Activated CD4-positive, alpha-beta memory T cell treated with anti-CD3 and anti-CD28 coated beads for 36 hours (primary cell): Measurements from ENCODE around the gene SLC35B1. TPM values are rescaled to one million over a fixed set of nuclear protein-coding genes. Genes with fewer than 3 reads are reported as not detected.

Experiments
- CTCF ChIA-PET: fragments of 350-600 bp; sonication (Branson Sonifier 250); formaldehyde crosslinking; loops from one replicate; lab custom pipeline; 2021; ENCODE audit warnings: antibody characterized with exemption, inconsistent platforms; lab: Charles Lee
- POLR2A ChIA-PET: fragments of 350-600 bp; sonication (Branson Sonifier 250); formaldehyde crosslinking; loops from one replicate; lab custom pipeline; 2021; ENCODE audit warnings: antibody characterized with exemption; lab: Charles Lee
- DNase-seq: peaks from one replicate; pipeline ENCODE4 v3.0.0-alpha.2; 2020
- H3K27ac Mint-ChIP-seq: one replicate; pipeline ENCODE4 v1.8.0; 2021; ENCODE audit warnings: mixed read lengths
- H3K27me3 Mint-ChIP-seq: one replicate; pipeline ENCODE4 v1.8.0; 2021; ENCODE audit warnings: mixed read lengths
- H3K36me3 Mint-ChIP-seq: one replicate; pipeline ENCODE4 v1.8.0; 2021; ENCODE audit warnings: mixed read lengths
- H3K4me1 Mint-ChIP-seq: one replicate; pipeline ENCODE4 v1.8.0; 2021; ENCODE audit warnings: low read depth, mixed read lengths
- H3K4me3 Mint-ChIP-seq: one replicate; pipeline ENCODE4 v1.8.0; 2021; ENCODE audit warnings: mild to moderate bottlenecking, mixed read lengths
- H3K9me3 Mint-ChIP-seq: one replicate; pipeline ENCODE4 v1.8.0; 2021; ENCODE audit warnings: mixed read lengths
- intact Hi-C: fragments of 100-400 bp; cut with micrococcal nuclease; formaldehyde crosslinking; loops from one replicate; pipeline ENCODE4 v1.15.1; 2023
- total RNA-seq, 2 experiments: library from RNA; stranded (reverse); gene quantifications; one replicate each; pipeline ENCODE4 v1.2.3, GENCODE V29; 2021

SLC35B1 gene
- total RNA-seq, 2 experiments from 2014 or later: 48.3 to 54.1 TPM

DNA sequence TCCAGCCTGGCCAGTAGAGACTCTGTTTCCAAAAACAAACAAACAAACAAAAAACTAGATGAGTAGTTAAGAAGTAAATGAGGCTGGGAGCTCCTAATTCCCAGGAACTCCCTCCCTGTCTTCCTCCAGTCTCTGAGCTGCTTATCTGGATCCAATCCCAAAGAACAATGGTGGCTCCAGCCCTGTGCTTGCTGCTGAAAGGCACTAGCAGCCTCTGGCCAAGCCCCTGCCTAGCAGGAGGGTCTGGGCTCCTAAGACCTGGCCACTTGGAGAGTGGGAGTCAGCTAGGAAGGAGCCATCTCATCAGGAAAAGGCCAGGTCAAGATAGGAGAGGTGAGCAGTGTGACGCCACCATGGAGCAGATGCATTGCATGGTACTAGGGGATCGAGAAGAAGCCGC lies 14.3 kb upstream of the SLC35B1 start:
- Mint-ChIP-seq H3K27me3 (no peaks in the 10 kb centered on the region), H3K4me3 (no peak overlapping the region), H3K27ac (peak overlapping the region; percentile 39), H3K36me3 (peaks cover 37% of the 10 kb centered on the region), H3K4me1 (peaks cover 27% of the 10 kb centered on the region), H3K9me3 (no peaks in the 10 kb centered on the region)
- ChIA-PET POLR2A (no interaction called here), CTCF (interaction anchor here (0.5 to 1.7 kb wide), 2 partner anchors 14 to 39 kb away, joined by 3 to 5 read pairs; partner anchors contain the start of gene SLC35B1)
- DNase-seq: no peak
- intact Hi-C loops: no loop called here

- Mint-ChIP-seq H3K27me3 (no peaks in the 10 kb centered on the region), H3K4me1 (peaks cover 43% of the 10 kb centered on the region), H3K9me3 (no peaks in the 10 kb centered on the region), H3K27ac (peak overlapping the region; percentile 97), H3K36me3 (peaks cover 53% of the 10 kb centered on the region), H3K4me3 (peak overlapping the region; percentile 41)
- ChIA-PET CTCF (interaction anchor here (0.7 to 4.7 kb wide), 5 partner anchors 10 to 99 kb away, joined by 3 to 40 read pairs (median 21); partner anchors contain the start of gene SLC35B1), POLR2A (interaction anchor here (0.6 to 4.7 kb wide), 10 partner anchors 10 to 392 kb away, joined by 3 to 50 read pairs (median 4); partner anchors contain the start of genes FAM117A and SLC35B1)
- intact Hi-C loops: loop anchor here (1.0 kb wide), 2 partner anchors 9 to 22 kb away; no protein-coding TSS in a partner anchor
- DNase-seq: peak; percentile 77
Observed at GRCh38 chr17:49717371-49717861, 9.7 kb upstream of the SLC35B1 start.

- peaks cover 43% of the 10 kb centered on the region for H3K4me1 Mint-ChIP-seq
Observed at GRCh38 chr17:49716668-49717364, 9.1 kb upstream of the SLC35B1 start.

GRCh38 chr17:49715717-49716279 lies 8.0 kb upstream of the SLC35B1 start:
- ChIA-PET POLR2A (interaction anchor here (1.0 to 4.7 kb wide), 10 partner anchors 8 to 73 kb away, joined by 3 to 50 read pairs (median 8); partner anchors contain the start of genes FAM117A, KAT7 and SLC35B1), CTCF (interaction anchor here (0.7 to 4.7 kb wide), 25 partner anchors 8 to 281 kb away, joined by 3 to 40 read pairs (median 4); partner anchors contain the start of genes FAM117A, SLC35B1 and TAC4)
- H3K27ac Mint-ChIP-seq: peak overlapping the region; percentile 97
- peaks cover 43% of the 10 kb centered on the region for H3K4me1 Mint-ChIP-seq
- DNase-seq: peak; percentile 74
- H3K4me3 Mint-ChIP-seq: peak overlapping the region; percentile 27
- peaks cover 55% of the 10 kb centered on the region for H3K36me3 Mint-ChIP-seq
- H3K9me3 Mint-ChIP-seq: no peaks in the 10 kb centered on the region
- no peaks in the 10 kb centered on the region for H3K27me3 Mint-ChIP-seq
- intact Hi-C loops: loop anchor here (1.0 kb wide), 4 partner anchors 19 to 73 kb away; partner anchors contain the start of genes FAM117A and KAT7

More at GRCh38 chr17:49716668-49717364, 9.1 kb upstream of the SLC35B1 start:
- H3K27ac Mint-ChIP-seq: peak overlapping the region; percentile 97
- peaks cover 56% of the 10 kb centered on the region for H3K36me3 Mint-ChIP-seq
- no peaks in the 10 kb centered on the region for H3K9me3 Mint-ChIP-seq
- intact Hi-C loops: loop anchor here (1.0 kb wide), 2 partner anchors 9 to 22 kb away; no protein-coding TSS in a partner anchor
- CTCF ChIA-PET: interaction anchor here (0.7 to 4.7 kb wide), 9 partner anchors 9 to 280 kb away, joined by 3 to 40 read pairs (median 6); partner anchors contain the start of genes FAM117A and SLC35B1
- no peak for DNase-seq
- H3K4me3 Mint-ChIP-seq: no peak overlapping the region
- POLR2A ChIA-PET: interaction anchor here (1.1 to 4.7 kb wide), 11 partner anchors 9 to 375 kb away, joined by 3 to 50 read pairs (median 4); partner anchors contain the start of genes FAM117A and SLC35B1
- no peaks in the 10 kb centered on the region for H3K27me3 Mint-ChIP-seq

DNA sequence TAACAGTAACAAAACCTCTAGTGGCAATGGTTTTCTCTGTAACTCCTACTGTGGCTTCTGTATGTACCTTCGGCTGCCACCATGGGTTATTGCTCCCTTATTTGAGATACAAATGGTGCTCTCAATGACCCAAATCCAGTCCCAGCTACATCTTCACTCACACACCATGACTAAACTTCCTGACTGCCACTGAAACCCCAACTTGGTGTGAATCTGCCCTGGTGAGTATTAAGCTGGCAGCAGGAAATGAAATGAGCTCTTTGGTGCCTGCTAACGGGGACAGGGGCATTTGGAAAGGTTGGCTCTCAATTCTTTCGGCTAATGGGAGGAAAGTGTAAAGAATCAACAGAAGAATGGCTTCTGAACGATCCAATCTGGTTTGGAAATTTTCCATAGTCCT lies 7.5 kb upstream of the SLC35B1 start:
- Mint-ChIP-seq H3K4me1 (peaks cover 43% of the 10 kb centered on the region), H3K27me3 (no peaks in the 10 kb centered on the region), H3K4me3 (peak overlapping the region; percentile 27), H3K36me3 (peaks cover 54% of the 10 kb centered on the region), H3K27ac (peak overlapping the region; percentile 97), H3K9me3 (no peaks in the 10 kb centered on the region)
- CTCF ChIA-PET: interaction anchor here (0.7 to 4.7 kb wide), 26 partner anchors 8 to 282 kb away, joined by 3 to 40 read pairs (median 4); partner anchors contain the start of genes FAM117A, SLC35B1 and TAC4
- intact Hi-C loops: loop anchor here (1.0 kb wide), 4 partner anchors 19 to 73 kb away; partner anchors contain the start of genes FAM117A and KAT7
- peak; percentile 70 for DNase-seq
- POLR2A ChIA-PET: interaction anchor here (0.9 to 4.7 kb wide), 11 partner anchors 9 to 80 kb away, joined by 3 to 50 read pairs (median 7); partner anchors contain the start of genes FAM117A and KAT7

- POLR2A ChIA-PET: interaction anchor here (0.6 to 2.5 kb wide), 12 partner anchors 12 to 79 kb away, joined by 3 to 20 read pairs (median 4); partner anchors contain the start of genes FAM117A and KAT7
- DNase-seq: peak; percentile 58
- Mint-ChIP-seq H3K4me3 (peak overlapping the region; percentile 91), H3K4me1 (peaks cover 44% of the 10 kb centered on the region), H3K9me3 (no peaks in the 10 kb centered on the region), H3K27me3 (no peaks in the 10 kb centered on the region), H3K36me3 (peaks cover 25% of the 10 kb centered on the region), H3K27ac (peak overlapping the region; percentile 98)
- CTCF ChIA-PET: interaction anchor here (0.6 to 24.6 kb wide), 38 partner anchors 8 to 301 kb away, joined by 3 to 564 read pairs (median 4); partner anchors contain the start of genes FAM117A, KAT7, NXPH3 and SPOP
- intact Hi-C loops: loop anchor here (1.0 to 10.0 kb wide), 10 partner anchors 9 to 286 kb away; partner anchors contain the start of genes DLX3, FAM117A, KAT7 and SPOP
Observed at GRCh38 chr17:49708515-49709183, 885 bp upstream of the SLC35B1 start.

- no peaks in the 10 kb centered on the region for H3K9me3 Mint-ChIP-seq
- peaks cover 42% of the 10 kb centered on the region for H3K4me1 Mint-ChIP-seq
- H3K27me3 Mint-ChIP-seq: no peaks in the 10 kb centered on the region
- DNase-seq: peak; percentile 39
- peak overlapping the region; percentile 91 for H3K4me3 Mint-ChIP-seq
- intact Hi-C loops: loop anchor here (10.0 kb wide), 1 partner anchor 288 kb away; the partner anchor contains the start of gene DLX3
- ChIA-PET CTCF (interaction anchor here (1.0 to 24.6 kb wide), 25 partner anchors 10 to 300 kb away, joined by 3 to 564 read pairs (median 6); partner anchors contain the start of genes FAM117A, KAT7, NXPH3 and SPOP), POLR2A (interaction anchor here (0.9 to 2.5 kb wide), 13 partner anchors 8 to 144 kb away, joined by 3 to 20 read pairs (median 4); partner anchors contain the start of genes FAM117A and KAT7)
- peaks cover 27% of the 10 kb centered on the region for H3K36me3 Mint-ChIP-seq
- H3K27ac Mint-ChIP-seq: peak overlapping the region; percentile 98
Observed at GRCh38 chr17:49707246-49707607, 537 bp downstream of the SLC35B1 start.

DNA sequence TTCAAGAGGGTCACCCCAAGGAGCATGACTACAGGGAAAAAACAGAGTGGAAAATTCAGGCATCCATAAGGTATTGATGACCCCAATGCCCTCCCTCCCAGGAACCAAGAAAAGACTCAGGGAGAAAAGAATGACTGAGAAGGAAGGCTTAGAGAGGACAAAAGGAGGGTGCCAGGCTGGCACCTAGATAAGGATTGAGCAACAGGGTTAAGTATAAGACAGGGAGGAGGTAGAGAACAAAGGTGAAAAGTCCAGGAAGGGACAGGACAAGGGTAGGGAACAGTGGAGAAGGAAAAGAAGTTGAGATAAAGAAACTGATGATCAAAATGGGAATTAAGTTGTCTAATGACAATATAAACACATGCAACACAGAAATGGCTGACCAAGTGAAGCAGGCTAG lies 2.5 kb downstream of the SLC35B1 start:
- Mint-ChIP-seq H3K4me3 (no peak overlapping the region), H3K4me1 (peaks cover 42% of the 10 kb centered on the region), H3K36me3 (peaks cover 30% of the 10 kb centered on the region), H3K9me3 (no peaks in the 10 kb centered on the region), H3K27ac (no peak overlapping the region), H3K27me3 (no peaks in the 10 kb centered on the region)
- POLR2A ChIA-PET: no interaction called here
- CTCF ChIA-PET: interaction anchor here (1.4 to 24.6 kb wide), 4 partner anchors 8 to 146 kb away, joined by 4 to 564 read pairs (median 38); partner anchors contain the start of gene NXPH3
- intact Hi-C loops: loop anchor here (10.0 kb wide), 1 partner anchor 290 kb away; the partner anchor contains the start of gene DLX3
- DNase-seq: no peak

GRCh38 chr17:49703557-49704277 lies 4.0 kb downstream of the SLC35B1 start:
- intact Hi-C loops: loop anchor here (10.0 kb wide), 1 partner anchor 291 kb away; the partner anchor contains the start of gene DLX3
- Mint-ChIP-seq H3K36me3 (peaks cover 37% of the 10 kb centered on the region), H3K4me1 (peaks cover 29% of the 10 kb centered on the region), H3K27ac (peak overlapping the region; percentile 49), H3K9me3 (no peaks in the 10 kb centered on the region), H3K4me3 (no peak overlapping the region), H3K27me3 (no peaks in the 10 kb centered on the region)
- ChIA-PET POLR2A (no interaction called here), CTCF (interaction anchor here (0.5 to 24.6 kb wide), 6 partner anchors 7 to 148 kb away, joined by 4 to 564 read pairs (median 11); partner anchors contain the start of gene NXPH3)
- peak; percentile 26 for DNase-seq

GRCh38 chr17:49700960-49701359 lies 6.8 kb downstream of the SLC35B1 start:
- ChIA-PET CTCF (interaction anchor here (1.5 to 24.6 kb wide), 2 partner anchors 14 to 129 kb away, joined by 4 to 564 read pairs; partner anchors contain the start of gene NXPH3), POLR2A (no interaction called here)
- Mint-ChIP-seq H3K27ac (peak overlapping the region; percentile 11), H3K4me1 (peaks cover 20% of the 10 kb centered on the region), H3K9me3 (no peaks in the 10 kb centered on the region), H3K27me3 (no peaks in the 10 kb centered on the region), H3K4me3 (no peak overlapping the region), H3K36me3 (peaks cover 31% of the 10 kb centered on the region)
- intact Hi-C loops: loop anchor here (10.0 kb wide), 1 partner anchor 294 kb away; the partner anchor contains the start of gene DLX3
- no peak for DNase-seq
